Right lobe of liver (tissue), 4 donors: ENCODE data around the gene CSNK1A1.

Experiments used
- POLR2A ChIP-seq: fragments of 450-650 bp; IDR thresholded peaks from one replicate; pipeline ENCODE4 v1.6.1; 2017; ENCODE audit warnings: antibody characterized with exemption, mild to moderate bottlenecking
- TF ChIP-seq, protein P1 (sequence below), 4 donors: fragments of 200-600 bp in 3 of 4; fragments of 450-650 bp in 1 of 4; IDR thresholded peaks; one replicate each; pipeline versions ENCODE4 v1.5.1 to v1.8.0; 2016 to 2022; ENCODE audit warnings: antibody characterized with exemption in 4 of 4, mild to moderate bottlenecking in 2 of 4
- donor health status: DM: no; HTN: no; CAD: no.
- donor health status: DM: no; HTN: no; CAD: no.
- donor health status: DM: no; HTN: yes; CAD: no.

DNA sequence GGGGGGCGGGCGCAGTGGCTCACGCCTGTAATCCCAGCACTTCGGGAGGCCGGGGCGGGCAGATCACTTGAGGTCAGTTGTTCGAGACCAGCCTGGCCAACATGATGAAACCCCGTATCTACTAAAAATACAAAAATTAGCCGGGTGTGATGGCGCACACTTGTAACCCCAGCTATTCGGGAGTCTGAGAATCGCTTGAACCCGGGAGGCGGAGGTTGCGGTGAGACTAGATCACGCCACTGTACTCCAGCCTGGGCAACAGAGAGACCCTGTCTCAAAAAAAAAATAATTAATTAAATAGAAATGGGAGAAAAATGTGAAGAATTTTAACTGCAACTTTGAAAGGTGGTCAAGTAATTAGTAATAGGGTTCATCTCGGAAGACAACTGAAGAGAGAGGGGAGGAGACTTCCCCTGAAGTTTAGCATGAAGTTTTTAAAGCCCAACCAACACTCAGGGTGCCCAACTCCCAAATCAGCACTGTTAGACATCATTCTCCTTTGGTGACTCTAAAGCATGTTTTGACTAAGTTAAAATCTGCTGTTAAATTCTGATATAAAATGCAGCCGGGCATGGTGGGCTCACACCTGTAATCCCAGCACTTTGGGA is 1.4 kb upstream of the CSNK1A1 start:
- no peak for TF ChIP-seq POLR2A
- TF ChIP-seq, protein P1, sequence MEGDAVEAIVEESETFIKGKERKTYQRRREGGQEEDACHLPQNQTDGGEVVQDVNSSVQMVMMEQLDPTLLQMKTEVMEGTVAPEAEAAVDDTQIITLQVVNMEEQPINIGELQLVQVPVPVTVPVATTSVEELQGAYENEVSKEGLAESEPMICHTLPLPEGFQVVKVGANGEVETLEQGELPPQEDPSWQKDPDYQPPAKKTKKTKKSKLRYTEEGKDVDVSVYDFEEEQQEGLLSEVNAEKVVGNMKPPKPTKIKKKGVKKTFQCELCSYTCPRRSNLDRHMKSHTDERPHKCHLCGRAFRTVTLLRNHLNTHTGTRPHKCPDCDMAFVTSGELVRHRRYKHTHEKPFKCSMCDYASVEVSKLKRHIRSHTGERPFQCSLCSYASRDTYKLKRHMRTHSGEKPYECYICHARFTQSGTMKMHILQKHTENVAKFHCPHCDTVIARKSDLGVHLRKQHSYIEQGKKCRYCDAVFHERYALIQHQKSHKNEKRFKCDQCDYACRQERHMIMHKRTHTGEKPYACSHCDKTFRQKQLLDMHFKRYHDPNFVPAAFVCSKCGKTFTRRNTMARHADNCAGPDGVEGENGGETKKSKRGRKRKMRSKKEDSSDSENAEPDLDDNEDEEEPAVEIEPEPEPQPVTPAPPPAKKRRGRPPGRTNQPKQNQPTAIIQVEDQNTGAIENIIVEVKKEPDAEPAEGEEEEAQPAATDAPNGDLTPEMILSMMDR (IDR thresholded peaks at IDR 0.05), result no peak
